HEK293 (cell line): ENCODE results near the gene DOK4.

Experiments used
- CTCF ChIA-PET: fragments of 350-600 bp; formaldehyde crosslinking; extraction: SDS; loops from one replicate; lab custom pipeline; 2021; ENCODE audit warnings: antibody characterized with exemption; lab: Yijun Ruan, JAX
- POLR2A ChIA-PET: fragments of 300-600 bp; formaldehyde crosslinking; extraction: SDS; loops from one replicate; lab custom pipeline; 2020; ENCODE audit warnings: antibody characterized with exemption, inconsistent platforms; lab: Yijun Ruan, JAX
- H3K27ac ChIP-seq: fragments of 200-500 bp; sonication (Bioruptor generic); 2 replicates; pipeline ENCODE4 v1.5.1; 2014; ENCODE audit warnings: low read depth, low read length, control low read depth, inconsistent platforms; ENCODE audit errors: extremely low read depth
- H3K36me3 ChIP-seq, 2 experiments: fragments of 200-500 bp in 1 of 2; sonication (Bioruptor generic) in 1 of 2; 1 replicate in 1 of 2; 2 replicates in 1 of 2; pipeline ENCODE4 v1.5.1; 2014 to 2017; ENCODE audit warnings: inconsistent platforms in 2 of 2, low read length in 2 of 2; ENCODE audit not compliant: control insufficient read depth in 2 of 2, insufficient read depth in 1 of 2
- H3K4me1 ChIP-seq: fragments of 200-500 bp; sonication (Bioruptor generic); 2 replicates; pipeline ENCODE4 v1.5.1; 2014; ENCODE audit warnings: mild to moderate bottlenecking, low read length, inconsistent platforms; ENCODE audit not compliant: control insufficient read depth, insufficient read depth
- H3K4me3 ChIP-seq: 2 replicates; pipeline ENCODE4 v1.5.1; 2011; ENCODE audit warnings: low read depth, mild to moderate bottlenecking, control low read depth, low read length, moderate library complexity
- H3K9me3 ChIP-seq: fragments of 200-500 bp; sonication (Bioruptor generic); 2 replicates; pipeline ENCODE4 v1.5.1; 2014; ENCODE audit warnings: low read depth, low read length, inconsistent platforms; ENCODE audit not compliant: control insufficient read depth, insufficient read depth
- SETDB1 ChIP-seq: IDR thresholded peaks from one replicate; pipeline ENCODE4 v1.6.1; 2017; ENCODE audit warnings: mild to moderate bottlenecking, low read length, moderate library complexity, mixed read lengths; ENCODE audit not compliant: insufficient read length
- ZBTB21 ChIP-seq: fragments of 450-650 bp; formaldehyde crosslinking; IDR thresholded peaks from 2 replicates; pipeline ENCODE4 v1.5.1; 2017; ENCODE audit warnings: missing biosample characterization, missing genetic modification characterization
- ZBTB8A ChIP-seq: fragments of 450-650 bp; formaldehyde crosslinking; IDR thresholded peaks from 2 replicates; pipeline ENCODE4 v1.5.1; 2016; ENCODE audit warnings: missing biosample characterization, missing genetic modification characterization
- ZNF140 ChIP-seq: fragments of 450-650 bp; formaldehyde crosslinking; IDR thresholded peaks from 2 replicates; pipeline ENCODE4 v1.5.1; 2016; ENCODE audit warnings: missing biosample characterization, missing genetic modification characterization
- ZNF155 ChIP-seq: fragments of 450-650 bp; formaldehyde crosslinking; IDR thresholded peaks from 2 replicates; pipeline ENCODE4 v1.5.1; 2016; ENCODE audit warnings: missing biosample characterization, missing genetic modification characterization
- ZNF221 ChIP-seq: fragments of 450-650 bp; formaldehyde crosslinking; IDR thresholded peaks from 2 replicates; pipeline ENCODE4 v1.5.1; 2017; ENCODE audit warnings: missing biosample characterization, missing genetic modification characterization, borderline replicate concordance
- ZNF248 ChIP-seq: fragments of 450-650 bp; formaldehyde crosslinking; IDR thresholded peaks from 2 replicates; pipeline ENCODE4 v1.5.1; 2017; ENCODE audit warnings: missing biosample characterization, missing genetic modification characterization
- ZNF274 ChIP-seq, 2 experiments: fragments of 200-500 bp in 1 of 2; fragments of 450-650 bp in 1 of 2; sonication (Bioruptor generic) in 1 of 2; formaldehyde crosslinking in 1 of 2; IDR thresholded peaks; 2 replicates each; pipeline versions ENCODE4 v1.5.1 to v1.6.1; 2014 to 2016; ENCODE audit warnings: borderline replicate concordance in 1 of 2, inconsistent platforms in 1 of 2, low read length in 1 of 2, missing biosample characterization in 1 of 2, missing genetic modification characterization in 1 of 2
- ZNF350 ChIP-seq: fragments of 450-650 bp; formaldehyde crosslinking; IDR thresholded peaks from 2 replicates; pipeline ENCODE4 v1.5.0; 2017; ENCODE audit warnings: missing biosample characterization, mild to moderate bottlenecking, missing genetic modification characterization
- ZNF366 ChIP-seq: fragments of 450-650 bp; formaldehyde crosslinking; conservative IDR thresholded peaks from 2 replicates; pipeline ENCODE4 v1.5.1; 2016; ENCODE audit warnings: missing biosample characterization, missing genetic modification characterization
- ZNF426 ChIP-seq: fragments of 450-650 bp; formaldehyde crosslinking; IDR thresholded peaks from 2 replicates; pipeline ENCODE4 v1.5.1; 2017; ENCODE audit warnings: missing biosample characterization, missing genetic modification characterization, mild to moderate bottlenecking, inconsistent platforms, moderate library complexity
- ZNF510 ChIP-seq: fragments of 450-650 bp; formaldehyde crosslinking; IDR thresholded peaks from 2 replicates; pipeline ENCODE4 v1.5.1; 2018; ENCODE audit warnings: mild to moderate bottlenecking, missing genetic modification characterization, missing biosample characterization; ENCODE audit not compliant: insufficient replicate concordance
- ZNF521 ChIP-seq: fragments of 450-650 bp; formaldehyde crosslinking; IDR thresholded peaks from 2 replicates; pipeline ENCODE4 v1.5.1; 2017; ENCODE audit warnings: missing biosample characterization, mild to moderate bottlenecking, missing genetic modification characterization
- ZNF529 ChIP-seq: fragments of 450-650 bp; formaldehyde crosslinking; IDR thresholded peaks from 2 replicates; pipeline ENCODE4 v1.5.1; 2017; ENCODE audit warnings: missing genetic modification characterization, missing biosample characterization; ENCODE audit not compliant: insufficient replicate concordance
- ZNF677 ChIP-seq: fragments of 450-650 bp; IDR thresholded peaks from 2 replicates; pipeline ENCODE4 v1.5.0; 2018; ENCODE audit warnings: missing biosample characterization, mild to moderate bottlenecking, missing genetic modification characterization, moderate library complexity
- ZNF701 ChIP-seq: fragments of 450-650 bp; formaldehyde crosslinking; IDR thresholded peaks from 2 replicates; pipeline ENCODE4 v1.5.1; 2016; ENCODE audit warnings: missing biosample characterization, missing genetic modification characterization
- TF ChIP-seq, protein P1 (sequence below): fragments of 450-650 bp; formaldehyde crosslinking; IDR thresholded peaks from 2 replicates; pipeline ENCODE4 v1.5.1; 2016; ENCODE audit warnings: missing biosample characterization, missing genetic modification characterization, borderline replicate concordance
- TF ChIP-seq, protein P2 (sequence below): fragments of 450-650 bp; formaldehyde crosslinking; IDR thresholded peaks from 2 replicates; pipeline ENCODE4 v1.5.0; 2017; ENCODE audit warnings: missing biosample characterization, missing genetic modification characterization, borderline replicate concordance
- TF ChIP-seq, protein P3 (sequence below): fragments of 450-650 bp; formaldehyde crosslinking; IDR thresholded peaks from 2 replicates; pipeline ENCODE4 v1.5.1; 2016; ENCODE audit warnings: missing biosample characterization, missing genetic modification characterization

Gene DOK4

DNA sequence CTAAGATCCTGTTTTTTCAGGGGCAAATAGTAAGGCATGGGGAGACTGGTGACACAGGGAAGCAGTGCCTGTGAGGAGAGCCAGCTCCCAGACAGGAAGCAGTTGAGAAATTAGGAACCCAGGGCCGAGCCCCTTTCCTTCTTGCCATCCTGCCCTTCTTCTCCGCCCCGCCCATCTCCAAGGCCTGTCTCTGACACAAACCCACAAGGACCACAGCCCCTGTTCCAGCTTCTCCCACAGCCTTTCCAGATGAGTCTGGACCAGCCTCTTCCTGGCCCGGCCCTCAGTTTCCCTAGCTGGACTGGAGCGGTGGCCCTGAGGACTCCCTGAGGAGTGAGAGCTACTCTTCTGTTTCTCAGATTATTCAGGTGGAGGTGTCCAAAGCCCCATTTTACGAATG, 40.2 kb upstream of the DOK4 start:
- POLR2A ChIA-PET = no interaction called here
- no peak overlapping the region for H3K27ac ChIP-seq
- CTCF ChIA-PET = no interaction called here
- no peak for TF ChIP-seq ZBTB21 (tag by site-specific recombination)
- no peak for TF ChIP-seq ZNF350 (tag by site-specific recombination)
- TF ChIP-seq, protein P1, sequence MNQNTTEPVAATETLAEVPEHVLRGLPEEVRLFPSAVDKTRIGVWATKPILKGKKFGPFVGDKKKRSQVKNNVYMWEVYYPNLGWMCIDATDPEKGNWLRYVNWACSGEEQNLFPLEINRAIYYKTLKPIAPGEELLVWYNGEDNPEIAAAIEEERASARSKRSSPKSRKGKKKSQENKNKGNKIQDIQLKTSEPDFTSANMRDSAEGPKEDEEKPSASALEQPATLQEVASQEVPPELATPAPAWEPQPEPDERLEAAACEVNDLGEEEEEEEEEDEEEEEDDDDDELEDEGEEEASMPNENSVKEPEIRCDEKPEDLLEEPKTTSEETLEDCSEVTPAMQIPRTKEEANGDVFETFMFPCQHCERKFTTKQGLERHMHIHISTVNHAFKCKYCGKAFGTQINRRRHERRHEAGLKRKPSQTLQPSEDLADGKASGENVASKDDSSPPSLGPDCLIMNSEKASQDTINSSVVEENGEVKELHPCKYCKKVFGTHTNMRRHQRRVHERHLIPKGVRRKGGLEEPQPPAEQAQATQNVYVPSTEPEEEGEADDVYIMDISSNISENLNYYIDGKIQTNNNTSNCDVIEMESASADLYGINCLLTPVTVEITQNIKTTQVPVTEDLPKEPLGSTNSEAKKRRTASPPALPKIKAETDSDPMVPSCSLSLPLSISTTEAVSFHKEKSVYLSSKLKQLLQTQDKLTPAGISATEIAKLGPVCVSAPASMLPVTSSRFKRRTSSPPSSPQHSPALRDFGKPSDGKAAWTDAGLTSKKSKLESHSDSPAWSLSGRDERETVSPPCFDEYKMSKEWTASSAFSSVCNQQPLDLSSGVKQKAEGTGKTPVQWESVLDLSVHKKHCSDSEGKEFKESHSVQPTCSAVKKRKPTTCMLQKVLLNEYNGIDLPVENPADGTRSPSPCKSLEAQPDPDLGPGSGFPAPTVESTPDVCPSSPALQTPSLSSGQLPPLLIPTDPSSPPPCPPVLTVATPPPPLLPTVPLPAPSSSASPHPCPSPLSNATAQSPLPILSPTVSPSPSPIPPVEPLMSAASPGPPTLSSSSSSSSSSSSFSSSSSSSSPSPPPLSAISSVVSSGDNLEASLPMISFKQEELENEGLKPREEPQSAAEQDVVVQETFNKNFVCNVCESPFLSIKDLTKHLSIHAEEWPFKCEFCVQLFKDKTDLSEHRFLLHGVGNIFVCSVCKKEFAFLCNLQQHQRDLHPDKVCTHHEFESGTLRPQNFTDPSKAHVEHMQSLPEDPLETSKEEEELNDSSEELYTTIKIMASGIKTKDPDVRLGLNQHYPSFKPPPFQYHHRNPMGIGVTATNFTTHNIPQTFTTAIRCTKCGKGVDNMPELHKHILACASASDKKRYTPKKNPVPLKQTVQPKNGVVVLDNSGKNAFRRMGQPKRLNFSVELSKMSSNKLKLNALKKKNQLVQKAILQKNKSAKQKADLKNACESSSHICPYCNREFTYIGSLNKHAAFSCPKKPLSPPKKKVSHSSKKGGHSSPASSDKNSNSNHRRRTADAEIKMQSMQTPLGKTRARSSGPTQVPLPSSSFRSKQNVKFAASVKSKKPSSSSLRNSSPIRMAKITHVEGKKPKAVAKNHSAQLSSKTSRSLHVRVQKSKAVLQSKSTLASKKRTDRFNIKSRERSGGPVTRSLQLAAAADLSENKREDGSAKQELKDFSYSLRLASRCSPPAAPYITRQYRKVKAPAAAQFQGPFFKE = no peak
- no peak for TF ChIP-seq ZNF221
- no peak for TF ChIP-seq ZNF155 (tag by site-specific recombination)
- TF ChIP-seq, protein P2, sequence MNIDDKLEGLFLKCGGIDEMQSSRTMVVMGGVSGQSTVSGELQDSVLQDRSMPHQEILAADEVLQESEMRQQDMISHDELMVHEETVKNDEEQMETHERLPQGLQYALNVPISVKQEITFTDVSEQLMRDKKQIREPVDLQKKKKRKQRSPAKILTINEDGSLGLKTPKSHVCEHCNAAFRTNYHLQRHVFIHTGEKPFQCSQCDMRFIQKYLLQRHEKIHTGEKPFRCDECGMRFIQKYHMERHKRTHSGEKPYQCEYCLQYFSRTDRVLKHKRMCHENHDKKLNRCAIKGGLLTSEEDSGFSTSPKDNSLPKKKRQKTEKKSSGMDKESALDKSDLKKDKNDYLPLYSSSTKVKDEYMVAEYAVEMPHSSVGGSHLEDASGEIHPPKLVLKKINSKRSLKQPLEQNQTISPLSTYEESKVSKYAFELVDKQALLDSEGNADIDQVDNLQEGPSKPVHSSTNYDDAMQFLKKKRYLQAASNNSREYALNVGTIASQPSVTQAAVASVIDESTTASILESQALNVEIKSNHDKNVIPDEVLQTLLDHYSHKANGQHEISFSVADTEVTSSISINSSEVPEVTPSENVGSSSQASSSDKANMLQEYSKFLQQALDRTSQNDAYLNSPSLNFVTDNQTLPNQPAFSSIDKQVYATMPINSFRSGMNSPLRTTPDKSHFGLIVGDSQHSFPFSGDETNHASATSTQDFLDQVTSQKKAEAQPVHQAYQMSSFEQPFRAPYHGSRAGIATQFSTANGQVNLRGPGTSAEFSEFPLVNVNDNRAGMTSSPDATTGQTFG (tag by site-specific recombination) = no peak
- TF ChIP-seq SETDB1 = no peak
- no peak for TF ChIP-seq ZNF677 (tag by site-specific recombination)
- no peak for TF ChIP-seq ZNF521 (tag by site-specific recombination)
- no peak for TF ChIP-seq ZNF140
- TF ChIP-seq ZNF366 (tag by site-specific recombination) = no peak
- no peak for TF ChIP-seq ZNF426 (tag by site-specific recombination)
- no peak for TF ChIP-seq ZNF529
- TF ChIP-seq, protein P3, sequence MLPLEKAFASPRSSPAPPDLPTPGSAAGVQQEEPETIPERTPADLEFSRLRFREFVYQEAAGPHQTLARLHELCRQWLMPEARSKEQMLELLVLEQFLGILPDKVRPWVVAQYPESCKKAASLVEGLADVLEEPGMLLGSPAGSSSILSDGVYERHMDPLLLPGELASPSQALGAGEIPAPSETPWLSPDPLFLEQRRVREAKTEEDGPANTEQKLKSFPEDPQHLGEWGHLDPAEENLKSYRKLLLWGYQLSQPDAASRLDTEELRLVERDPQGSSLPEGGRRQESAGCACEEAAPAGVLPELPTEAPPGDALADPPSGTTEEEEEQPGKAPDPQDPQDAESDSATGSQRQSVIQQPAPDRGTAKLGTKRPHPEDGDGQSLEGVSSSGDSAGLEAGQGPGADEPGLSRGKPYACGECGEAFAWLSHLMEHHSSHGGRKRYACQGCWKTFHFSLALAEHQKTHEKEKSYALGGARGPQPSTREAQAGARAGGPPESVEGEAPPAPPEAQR (tag by site-specific recombination) = no peak
- no peak for TF ChIP-seq ZNF701
- TF ChIP-seq ZBTB8A (tag by site-specific recombination) = no peak
- no peak for TF ChIP-seq ZNF274 (IDR thresholded peaks at IDR 0.05; ENCODE audit: low read length)
- no peak for TF ChIP-seq ZNF274 (tag by site-specific recombination; IDR thresholded peaks at IDR 0.05; ENCODE audit: borderline replicate concordance)
- TF ChIP-seq ZNF510 (tag by site-specific recombination) = no peak
- TF ChIP-seq ZNF248 (tag by site-specific recombination) = no peak
- peaks cover 0 to 4% of the 10 kb centered on the region in 2 experiments; a peak in 1 of 3 replicates for H3K36me3 ChIP-seq
- no peak overlapping the region for H3K4me3 ChIP-seq
- no peaks in the 10 kb centered on the region for H3K4me1 ChIP-seq
- H3K9me3 ChIP-seq = no peaks in the 10 kb centered on the region
